ENCODE results near the gene TICRR.
"Not testable (repeated sequence)": the region's sequence is repeated elsewhere in the genome, so short reads cannot be mapped to it uniquely, and the experiment has no call there.

Gene TICRR

GRCh38 chr15:89531796-89532537 is 43.3 kb upstream of the TICRR start:
- no peak overlapping the region for H3K4me3 ChIP-seq (ENCODE audit: low read depth, low read length)
- TF ChIP-seq CTCF (IDR thresholded peaks at IDR 0.05; ENCODE audit: insufficient read depth, low read depth, low read length, missing control alignments), result no peak
- no peak for DNase-seq (ENCODE audit: low read depth)

GRCh38 chr15:89533861-89534544 is 41.3 kb upstream of the TICRR start:
- H3K4me3 ChIP-seq (ENCODE audit: low read depth, low read length), result no peak overlapping the region
- DNase-seq (ENCODE audit: low read depth), result no peak
- TF ChIP-seq CTCF (IDR thresholded peaks at IDR 0.05; ENCODE audit: insufficient read depth, low read depth, low read length, missing control alignments), result no peak

- DNase-seq (ENCODE audit: low read depth), result no peak
- no peak for TF ChIP-seq CTCF (IDR thresholded peaks at IDR 0.05; ENCODE audit: insufficient read depth, low read depth, low read length, missing control alignments)
- no peak overlapping the region for H3K4me3 ChIP-seq (ENCODE audit: low read depth, low read length)
Measured at GRCh38 chr15:89539027-89539426, 36.2 kb upstream of the TICRR start.

GRCh38 chr15:89542369-89542768 is 32.9 kb upstream of the TICRR start:
- no peak overlapping the region for H3K4me3 ChIP-seq (ENCODE audit: low read depth, low read length)
- TF ChIP-seq CTCF (IDR thresholded peaks at IDR 0.05; ENCODE audit: insufficient read depth, low read depth, low read length, missing control alignments), result no peak
- no peak for DNase-seq (ENCODE audit: low read depth)

- DNase-seq (ENCODE audit: low read depth), result no peak
- H3K4me3 ChIP-seq (ENCODE audit: low read depth, low read length), result no peak overlapping the region
- no peak for TF ChIP-seq CTCF (IDR thresholded peaks at IDR 0.05; ENCODE audit: insufficient read depth, low read depth, low read length, missing control alignments)
Measured at GRCh38 chr15:89543389-89543788, 31.9 kb upstream of the TICRR start.

- H3K4me3 ChIP-seq (ENCODE audit: low read depth, low read length); DNase-seq (ENCODE audit: low read depth): not testable (repeated sequence)
Measured at GRCh38 chr15:89549138-89549537, 26.1 kb upstream of the TICRR start.

- no peak for TF ChIP-seq CTCF (IDR thresholded peaks at IDR 0.05; ENCODE audit: insufficient read depth, low read depth, low read length, missing control alignments)
- H3K4me3 ChIP-seq (ENCODE audit: low read depth, low read length), result no peak overlapping the region
- DNase-seq (ENCODE audit: low read depth), result no peak
Measured at GRCh38 chr15:89550427-89550826, 24.8 kb upstream of the TICRR start.
